ENCODE measurements around the gene LGALS4.
"Not testable (repeated sequence)": the region's sequence is repeated elsewhere in the genome, so short reads cannot be mapped to it uniquely, and the experiment has no call there.

The LGALS4 gene

GRCh38 chr19:38826856-38827551 lies 14.3 kb upstream of the LGALS4 start:
- Histone ChIP-seq H3K27me3 (ENCODE audit: control insufficient read depth in 1 of 2, insufficient read depth in 2 of 2, low read length in 2 of 2) (no peaks in the 10 kb centered on the region), H3K27ac (ENCODE audit: low read depth, low read length) (no peak overlapping the region), H3K9me3 (ENCODE audit: control insufficient read depth in 1 of 2, low read length in 2 of 2) (no peaks in the 10 kb centered on the region), H3K36me3 (ENCODE audit: control insufficient read depth in 1 of 2, insufficient read depth in 2 of 2, low read length in 2 of 2) (peaks cover 17 to 31% of the 10 kb centered on the region in 2 donors), H3K4me3 (ENCODE audit: low read depth in 1 of 2, low read length in 2 of 2) (no peak overlapping the region), H3K9ac (ENCODE audit: low read depth in 1 of 2, low read length in 2 of 2) (no peak overlapping the region), H3K4me1 (ENCODE audit: control insufficient read depth in 1 of 2, insufficient read depth in 2 of 2, low read length in 2 of 2) (peaks cover 19 to 21% of the 10 kb centered on the region in 2 donors)

GRCh38 chr19:38825936-38826335 lies 13.2 kb upstream of the LGALS4 start:
- not testable (repeated sequence) for H3K9me3 ChIP-seq (ENCODE audit: control insufficient read depth in 1 of 2, low read length in 2 of 2); H3K9ac ChIP-seq (ENCODE audit: low read depth in 1 of 2, low read length in 2 of 2); H3K27ac ChIP-seq (ENCODE audit: low read depth, low read length); H3K4me3 ChIP-seq (ENCODE audit: low read depth in 1 of 2, low read length in 2 of 2); H3K27me3 ChIP-seq (ENCODE audit: control insufficient read depth in 1 of 2, insufficient read depth in 2 of 2, low read length in 2 of 2)
- H3K4me1 ChIP-seq (ENCODE audit: control insufficient read depth in 1 of 2, insufficient read depth in 2 of 2, low read length in 2 of 2), result peaks cover 16 to 18% of the 10 kb centered on the region in 2 donors
- H3K36me3 ChIP-seq (ENCODE audit: control insufficient read depth in 1 of 2, insufficient read depth in 2 of 2, low read length in 2 of 2), result peaks cover 17 to 31% of the 10 kb centered on the region in 2 donors

DNA sequence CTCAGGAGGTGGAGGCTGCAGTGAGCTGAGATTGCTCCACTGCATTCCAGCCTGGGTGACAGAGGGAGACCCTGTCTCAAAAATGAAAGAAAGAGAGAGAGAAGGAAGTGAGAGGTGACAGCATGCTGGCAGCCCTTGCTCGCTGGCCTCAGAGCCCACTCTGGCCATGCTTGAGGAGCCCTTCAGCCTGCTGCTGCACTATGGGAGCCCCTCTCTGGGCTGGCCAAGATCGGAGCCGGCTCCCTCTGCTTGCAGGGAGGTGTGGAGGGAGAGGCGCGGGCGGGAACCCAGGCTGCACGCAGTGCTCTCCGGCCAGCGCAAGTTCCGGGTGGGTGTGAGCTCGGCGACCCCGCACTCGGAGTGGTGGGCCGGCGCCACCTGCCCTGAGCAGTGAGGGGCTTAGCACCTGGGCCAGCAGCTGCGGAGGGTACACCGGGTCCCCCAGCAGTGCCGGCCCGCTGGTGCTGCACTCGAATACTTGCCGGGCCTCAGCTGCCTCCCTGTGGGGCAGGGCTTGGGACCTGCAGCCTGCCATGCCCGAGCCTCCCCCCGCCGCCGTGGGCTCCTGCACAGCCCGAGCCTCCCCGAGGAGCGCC lies 8.6 kb upstream of the LGALS4 start:
- Histone ChIP-seq H3K4me1 (ENCODE audit: control insufficient read depth in 1 of 2, insufficient read depth in 2 of 2, low read length in 2 of 2) (peaks cover 24 to 29% of the 10 kb centered on the region in 2 donors), H3K36me3 (ENCODE audit: control insufficient read depth in 1 of 2, insufficient read depth in 2 of 2, low read length in 2 of 2) (peaks cover 13 to 30% of the 10 kb centered on the region in 2 donors), H3K4me3 (ENCODE audit: low read depth in 1 of 2, low read length in 2 of 2) (peak overlapping the region in 1 of 2 donors; percentile 61), H3K9ac (ENCODE audit: low read depth in 1 of 2, low read length in 2 of 2) (peak overlapping the region in 1 of 2 donors; percentile 74)
- H3K9me3 ChIP-seq (ENCODE audit: control insufficient read depth in 1 of 2, low read length in 2 of 2); H3K27ac ChIP-seq (ENCODE audit: low read depth, low read length); H3K27me3 ChIP-seq (ENCODE audit: control insufficient read depth in 1 of 2, insufficient read depth in 2 of 2, low read length in 2 of 2): not testable (repeated sequence)

DNA sequence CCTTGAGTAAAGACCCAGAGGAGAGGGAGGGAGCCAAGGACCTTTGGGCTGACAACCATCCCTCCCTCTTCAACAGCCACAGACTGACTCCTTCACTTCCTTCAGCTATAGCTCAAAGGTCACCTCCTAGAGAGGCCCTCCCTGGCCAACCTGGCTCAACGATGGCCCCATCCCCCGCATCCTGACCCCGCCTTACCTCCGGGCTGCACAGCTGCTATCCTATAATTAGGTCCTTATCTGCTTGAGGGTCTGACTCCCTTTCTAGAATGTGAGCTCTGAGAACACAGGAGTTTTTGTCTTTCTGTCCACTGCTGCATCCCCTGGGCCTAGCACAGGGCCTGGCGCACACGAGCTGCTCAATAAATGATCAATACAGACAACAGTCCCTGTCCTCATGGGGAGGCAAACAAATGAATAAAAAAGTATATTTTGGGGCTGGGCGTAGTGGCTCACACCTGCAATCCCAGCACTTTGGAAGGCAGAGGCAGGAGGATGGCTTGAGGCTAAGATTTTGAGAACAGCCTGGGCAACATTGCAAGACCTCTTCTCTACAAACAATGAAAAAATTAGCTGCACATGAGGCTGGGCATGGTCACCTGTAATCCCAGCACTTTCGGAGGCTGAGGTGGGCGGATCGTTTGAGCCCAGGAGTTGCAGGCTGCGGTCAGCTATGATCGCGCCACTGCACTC lies 6.6 kb upstream of the LGALS4 start:
- H3K27ac ChIP-seq (ENCODE audit: low read depth, low read length), result peak overlapping the region; percentile 80
- H3K4me3 ChIP-seq (ENCODE audit: low read depth in 1 of 2, low read length in 2 of 2), result peak overlapping the region; percentile 6 to 35
- H3K27me3 ChIP-seq (ENCODE audit: control insufficient read depth in 1 of 2, insufficient read depth in 2 of 2, low read length in 2 of 2), result no peaks in the 10 kb centered on the region
- peaks cover 22 to 39% of the 10 kb centered on the region in 2 donors for H3K36me3 ChIP-seq (ENCODE audit: control insufficient read depth in 1 of 2, insufficient read depth in 2 of 2, low read length in 2 of 2)
- peak overlapping the region in 1 of 2 donors; percentile 51 for H3K9ac ChIP-seq (ENCODE audit: low read depth in 1 of 2, low read length in 2 of 2)
- no peaks in the 10 kb centered on the region for H3K9me3 ChIP-seq (ENCODE audit: control insufficient read depth in 1 of 2, low read length in 2 of 2)
- peaks cover 38 to 41% of the 10 kb centered on the region in 2 donors for H3K4me1 ChIP-seq (ENCODE audit: control insufficient read depth in 1 of 2, insufficient read depth in 2 of 2, low read length in 2 of 2)

DNA sequence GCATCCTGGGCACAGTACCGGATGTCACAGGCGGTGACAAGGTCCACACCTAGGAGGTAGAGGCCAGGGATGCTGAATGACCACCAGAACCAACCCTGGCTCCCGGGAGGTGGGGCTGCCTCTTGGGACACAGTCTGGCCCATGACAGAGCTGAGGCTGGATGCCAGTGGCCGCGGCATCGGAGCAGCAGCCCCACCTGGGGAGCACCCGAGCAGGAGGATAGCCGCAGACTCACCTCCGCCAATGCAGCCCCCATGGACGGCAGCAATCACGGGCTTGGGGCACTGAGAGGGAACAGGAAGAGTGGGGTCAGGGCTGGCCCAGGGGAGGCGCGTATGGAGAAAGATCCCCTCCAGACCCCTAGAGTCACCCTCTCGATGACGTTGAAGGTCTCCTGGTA lies 4.3 kb upstream of the LGALS4 start:
- Histone ChIP-seq H3K27ac (ENCODE audit: low read depth, low read length) (no peak overlapping the region), H3K36me3 (ENCODE audit: control insufficient read depth in 1 of 2, insufficient read depth in 2 of 2, low read length in 2 of 2) (peaks cover 19 to 31% of the 10 kb centered on the region in 2 donors), H3K4me3 (ENCODE audit: low read depth in 1 of 2, low read length in 2 of 2) (no peak overlapping the region), H3K4me1 (ENCODE audit: control insufficient read depth in 1 of 2, insufficient read depth in 2 of 2, low read length in 2 of 2) (peaks cover 38 to 41% of the 10 kb centered on the region in 2 donors), H3K9ac (ENCODE audit: low read depth in 1 of 2, low read length in 2 of 2) (no peak overlapping the region), H3K27me3 (ENCODE audit: control insufficient read depth in 1 of 2, insufficient read depth in 2 of 2, low read length in 2 of 2) (no peaks in the 10 kb centered on the region), H3K9me3 (ENCODE audit: control insufficient read depth in 1 of 2, low read length in 2 of 2) (no peaks in the 10 kb centered on the region)

DNA sequence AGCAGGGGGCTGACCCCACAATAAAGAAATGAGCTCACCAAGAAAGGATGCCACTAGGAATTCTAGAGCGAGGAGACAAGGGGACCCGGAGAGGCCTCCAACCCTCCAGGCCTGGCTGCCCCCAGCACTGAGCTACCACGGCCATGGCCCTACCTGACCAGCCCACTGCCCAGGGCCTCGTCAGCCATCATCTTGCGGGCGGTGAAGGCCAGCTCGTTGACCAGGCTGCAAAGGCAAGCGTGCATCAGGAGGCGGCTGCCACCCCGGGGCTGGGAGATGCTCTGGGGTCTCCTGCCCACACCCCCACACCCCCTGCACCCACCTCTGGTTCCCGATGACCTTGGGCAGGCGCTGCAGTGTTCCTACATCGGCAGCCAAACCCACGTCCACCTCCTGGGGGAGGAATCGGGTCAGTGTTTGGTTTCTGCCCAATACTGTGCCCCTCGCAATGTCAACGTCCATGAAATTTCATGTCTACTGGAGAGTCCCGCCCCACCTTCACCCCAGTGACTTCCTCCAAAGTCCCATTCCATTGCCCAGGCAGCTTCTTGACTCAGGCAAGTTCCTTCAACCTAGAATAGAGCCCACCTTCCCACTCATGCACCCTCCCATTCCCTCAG lies 3.5 kb upstream of the LGALS4 start:
- Histone ChIP-seq H3K9ac (ENCODE audit: low read depth in 1 of 2, low read length in 2 of 2) (peak overlapping the region in 1 of 2 donors; percentile 28), H3K27ac (ENCODE audit: low read depth, low read length) (no peak overlapping the region), H3K27me3 (ENCODE audit: control insufficient read depth in 1 of 2, insufficient read depth in 2 of 2, low read length in 2 of 2) (no peaks in the 10 kb centered on the region), H3K4me1 (ENCODE audit: control insufficient read depth in 1 of 2, insufficient read depth in 2 of 2, low read length in 2 of 2) (peaks cover 38 to 41% of the 10 kb centered on the region in 2 donors), H3K4me3 (ENCODE audit: low read depth in 1 of 2, low read length in 2 of 2) (no peak overlapping the region), H3K9me3 (ENCODE audit: control insufficient read depth in 1 of 2, low read length in 2 of 2) (no peaks in the 10 kb centered on the region), H3K36me3 (ENCODE audit: control insufficient read depth in 1 of 2, insufficient read depth in 2 of 2, low read length in 2 of 2) (peaks cover 19 to 31% of the 10 kb centered on the region in 2 donors)

GRCh38 chr19:38815059-38816001 lies 2.6 kb upstream of the LGALS4 start:
- H3K4me1 ChIP-seq (ENCODE audit: control insufficient read depth in 1 of 2, insufficient read depth in 2 of 2, low read length in 2 of 2), result peaks cover 38 to 41% of the 10 kb centered on the region in 2 donors
- H3K36me3 ChIP-seq (ENCODE audit: control insufficient read depth in 1 of 2, insufficient read depth in 2 of 2, low read length in 2 of 2), result peaks cover 19 to 31% of the 10 kb centered on the region in 2 donors
- no peak overlapping the region for H3K4me3 ChIP-seq (ENCODE audit: low read depth in 1 of 2, low read length in 2 of 2)
- peak overlapping the region; percentile 61 for H3K27ac ChIP-seq (ENCODE audit: low read depth, low read length)
- H3K27me3 ChIP-seq (ENCODE audit: control insufficient read depth in 1 of 2, insufficient read depth in 2 of 2, low read length in 2 of 2), result no peaks in the 10 kb centered on the region
- no peaks in the 10 kb centered on the region for H3K9me3 ChIP-seq (ENCODE audit: control insufficient read depth in 1 of 2, low read length in 2 of 2)
- H3K9ac ChIP-seq (ENCODE audit: low read depth in 1 of 2, low read length in 2 of 2), result peak overlapping the region in 1 of 2 donors; percentile 28

DNA sequence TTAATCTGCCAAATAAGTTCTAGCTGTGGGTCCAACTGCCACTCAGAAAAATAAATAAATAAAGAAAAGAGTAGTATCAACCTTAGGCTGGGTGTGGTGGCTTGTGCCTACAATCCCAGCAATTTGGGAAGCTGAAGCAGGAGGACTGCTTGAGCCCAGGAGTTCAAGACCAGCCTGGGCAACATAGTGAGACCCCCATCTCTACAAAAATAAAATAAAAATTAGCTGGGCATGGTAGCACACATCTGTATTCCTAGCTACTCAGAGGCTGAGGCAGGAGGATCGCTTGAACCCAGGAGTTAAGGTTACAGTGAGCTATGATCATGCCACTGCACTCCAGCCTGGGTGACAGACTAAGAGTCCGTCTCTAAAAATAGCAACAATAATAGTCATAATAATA lies 1.2 kb upstream of the LGALS4 start:
- H3K9ac ChIP-seq (ENCODE audit: low read depth in 1 of 2, low read length in 2 of 2); H3K9me3 ChIP-seq (ENCODE audit: control insufficient read depth in 1 of 2, low read length in 2 of 2); H3K4me3 ChIP-seq (ENCODE audit: low read depth in 1 of 2, low read length in 2 of 2); H3K27me3 ChIP-seq (ENCODE audit: control insufficient read depth in 1 of 2, insufficient read depth in 2 of 2, low read length in 2 of 2): not testable (repeated sequence)
- H3K4me1 ChIP-seq (ENCODE audit: control insufficient read depth in 1 of 2, insufficient read depth in 2 of 2, low read length in 2 of 2), result peaks cover 38 to 42% of the 10 kb centered on the region in 2 donors
- peaks cover 19 to 37% of the 10 kb centered on the region in 2 donors for H3K36me3 ChIP-seq (ENCODE audit: control insufficient read depth in 1 of 2, insufficient read depth in 2 of 2, low read length in 2 of 2)
- H3K27ac ChIP-seq (ENCODE audit: low read depth, low read length), result peak overlapping the region; percentile 10

DNA sequence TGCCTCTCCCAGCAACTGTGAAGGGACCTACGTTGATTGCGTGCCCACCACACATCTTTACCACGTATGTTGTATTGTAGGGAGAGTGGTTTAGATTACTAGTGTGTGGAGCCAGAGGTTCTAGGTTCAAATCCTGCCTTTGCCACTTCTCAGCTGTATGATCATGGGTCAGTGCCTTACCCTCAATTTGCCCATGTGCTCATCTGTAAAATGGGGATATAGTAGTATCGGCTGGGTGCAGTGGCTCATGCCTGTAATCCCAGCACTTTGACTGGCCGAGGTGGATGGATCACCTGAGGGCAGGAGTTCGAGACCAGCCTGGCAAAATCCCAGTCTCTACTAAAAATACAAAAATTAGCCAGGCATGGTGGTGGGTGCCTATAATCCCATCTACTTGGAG lies 578 bp upstream of the LGALS4 start:
- Histone ChIP-seq H3K4me1 (ENCODE audit: control insufficient read depth in 1 of 2, insufficient read depth in 2 of 2, low read length in 2 of 2) (peaks cover 33 to 41% of the 10 kb centered on the region in 2 donors), H3K9ac (ENCODE audit: low read depth in 1 of 2, low read length in 2 of 2) (peak overlapping the region; percentile 47 to 61), H3K4me3 (ENCODE audit: low read depth in 1 of 2, low read length in 2 of 2) (peak overlapping the region; percentile 47 to 57), H3K9me3 (ENCODE audit: control insufficient read depth in 1 of 2, low read length in 2 of 2) (no peaks in the 10 kb centered on the region), H3K36me3 (ENCODE audit: control insufficient read depth in 1 of 2, insufficient read depth in 2 of 2, low read length in 2 of 2) (peaks cover 23 to 41% of the 10 kb centered on the region in 2 donors), H3K27me3 (ENCODE audit: control insufficient read depth in 1 of 2, insufficient read depth in 2 of 2, low read length in 2 of 2) (no peaks in the 10 kb centered on the region), H3K27ac (ENCODE audit: low read depth, low read length) (peak overlapping the region; percentile 53)

Measured in duodenal mucosa (tissue), 2 donors.